ENCODE results near the gene ARRDC5.

DNA sequence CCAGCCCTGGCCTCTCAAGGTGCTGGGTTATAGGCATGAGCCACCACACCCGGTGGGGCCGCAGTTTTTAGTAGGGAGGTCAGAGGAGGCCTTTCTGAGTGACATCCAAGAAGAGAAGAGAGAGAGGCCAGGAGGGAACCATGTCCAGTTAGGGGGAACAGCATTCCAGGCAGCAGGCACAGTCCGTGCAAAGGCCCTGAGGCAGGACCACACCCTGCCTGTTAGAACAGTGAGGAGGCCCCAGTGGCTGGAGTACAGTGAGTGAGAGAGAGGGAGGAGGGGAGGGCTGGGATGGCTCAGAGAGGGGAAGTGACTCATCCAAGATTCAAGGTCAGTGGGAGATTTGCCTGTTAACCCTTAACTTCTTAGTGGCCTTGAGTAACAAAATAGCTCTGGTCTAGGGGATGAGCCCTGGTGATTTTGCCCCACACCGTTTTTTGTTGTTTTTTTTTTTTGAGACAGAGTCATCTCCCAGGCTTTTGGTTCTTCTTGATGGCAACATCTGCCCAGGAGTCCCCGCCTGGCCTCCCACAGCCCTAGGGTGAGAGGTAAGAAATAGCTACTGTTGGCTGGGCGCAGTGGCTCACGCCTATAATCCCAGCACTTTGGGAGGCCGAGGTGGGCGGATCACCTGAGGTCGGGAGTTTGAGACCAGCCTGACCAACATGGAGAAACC, 32.5 kb downstream of the ARRDC5 start:
- TF ChIP-seq, protein P1, sequence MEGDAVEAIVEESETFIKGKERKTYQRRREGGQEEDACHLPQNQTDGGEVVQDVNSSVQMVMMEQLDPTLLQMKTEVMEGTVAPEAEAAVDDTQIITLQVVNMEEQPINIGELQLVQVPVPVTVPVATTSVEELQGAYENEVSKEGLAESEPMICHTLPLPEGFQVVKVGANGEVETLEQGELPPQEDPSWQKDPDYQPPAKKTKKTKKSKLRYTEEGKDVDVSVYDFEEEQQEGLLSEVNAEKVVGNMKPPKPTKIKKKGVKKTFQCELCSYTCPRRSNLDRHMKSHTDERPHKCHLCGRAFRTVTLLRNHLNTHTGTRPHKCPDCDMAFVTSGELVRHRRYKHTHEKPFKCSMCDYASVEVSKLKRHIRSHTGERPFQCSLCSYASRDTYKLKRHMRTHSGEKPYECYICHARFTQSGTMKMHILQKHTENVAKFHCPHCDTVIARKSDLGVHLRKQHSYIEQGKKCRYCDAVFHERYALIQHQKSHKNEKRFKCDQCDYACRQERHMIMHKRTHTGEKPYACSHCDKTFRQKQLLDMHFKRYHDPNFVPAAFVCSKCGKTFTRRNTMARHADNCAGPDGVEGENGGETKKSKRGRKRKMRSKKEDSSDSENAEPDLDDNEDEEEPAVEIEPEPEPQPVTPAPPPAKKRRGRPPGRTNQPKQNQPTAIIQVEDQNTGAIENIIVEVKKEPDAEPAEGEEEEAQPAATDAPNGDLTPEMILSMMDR (conservative IDR thresholded peaks at IDR 0.05) = no peak
- TF ChIP-seq EZH2 (IDR thresholded peaks at IDR 0.05; ENCODE audit: low read depth) = no peak
